Prostate gland (tissue), 2 donors: ENCODE results near the gene MGME1. TPM values are rescaled to one million over a fixed set of nuclear protein-coding genes. Genes with fewer than 3 reads are reported as not detected.

Experiments
- DNase-seq: peaks from one replicate; pipeline ENCODE4 v3.0.0-alpha.2; 2019; ENCODE audit warnings: low spot score
- H3K27ac ChIP-seq, 2 donors: fragments of 200-600 bp; sonication (generic); 2 replicates each; pipeline ENCODE4 v1.5.1; 2017 to 2019
- H3K27me3 ChIP-seq: fragments of 200-600 bp; sonication (generic); replicated peaks from 2 replicates; pipeline ENCODE4 v1.5.1; 2019; ENCODE audit not compliant: insufficient read depth
- H3K36me3 ChIP-seq, 2 donors: fragments of 200-600 bp; sonication (generic); 1 replicate in 1 of 2; 2 replicates in 1 of 2; pipeline versions ENCODE4 v1.5.1 to v1.8.1; 2017 to 2019
- H3K4me1 ChIP-seq: fragments of 200-600 bp; sonication (generic); replicated peaks from 2 replicates; pipeline ENCODE4 v1.5.1; 2019
- H3K4me3 ChIP-seq, 2 donors: fragments of 200-600 bp; sonication (generic); 2 replicates each; pipeline ENCODE4 v1.5.1; 2017 to 2019
- H3K9me3 ChIP-seq: fragments of 200-600 bp; sonication (generic); 2 replicates; pipeline ENCODE4 v1.5.1; 2017
- POLR2A ChIP-seq: fragments of 450-650 bp; IDR thresholded peaks from one replicate; pipeline ENCODE4 v1.6.1; 2016; ENCODE audit warnings: antibody characterized with exemption, mild to moderate bottlenecking
- POLR2AphosphoS5 ChIP-seq: sonication (generic); formaldehyde crosslinking; IDR thresholded peaks from one replicate; pipeline ENCODE4 v1.6.1; 2017; ENCODE audit warnings: antibody characterized with exemption
- WGBS: methylation state at CpG from one replicate; pipeline ENCODE4 v1.1.5; 2018; 5-methylcytosine and 5-hydroxymethylcytosine counted together
- intact Hi-C: fragments of 100-400 bp; cut with DNase I; formaldehyde crosslinking; loops from one replicate; pipeline ENCODE4 v1.14.2; 2022
- total RNA-seq, 2 donors: library from RNA; depleted of rRNA; stranded (reverse); fragments of >200 nt; gene quantifications; one replicate each; pipeline ENCODE4 v1.1.0, GENCODE V29; 2016
- TF ChIP-seq, protein P1 (sequence below), 4 experiments: fragments of 200-600 bp in 2 of 4; fragments of 450-650 bp in 2 of 4; sonication (generic) in 2 of 4; IDR thresholded peaks; 1 replicate in 3 of 4; 2 replicates in 1 of 4; pipeline ENCODE4 v1.5.1; 2016 to 2019; ENCODE audit warnings: antibody characterized with exemption in 4 of 4, mild to moderate bottlenecking in 2 of 4, moderate library complexity in 2 of 4

MGME1 gene
- total RNA-seq, 2 donors from 2014 or later, result 11.1 to 15.5 TPM

DNA sequence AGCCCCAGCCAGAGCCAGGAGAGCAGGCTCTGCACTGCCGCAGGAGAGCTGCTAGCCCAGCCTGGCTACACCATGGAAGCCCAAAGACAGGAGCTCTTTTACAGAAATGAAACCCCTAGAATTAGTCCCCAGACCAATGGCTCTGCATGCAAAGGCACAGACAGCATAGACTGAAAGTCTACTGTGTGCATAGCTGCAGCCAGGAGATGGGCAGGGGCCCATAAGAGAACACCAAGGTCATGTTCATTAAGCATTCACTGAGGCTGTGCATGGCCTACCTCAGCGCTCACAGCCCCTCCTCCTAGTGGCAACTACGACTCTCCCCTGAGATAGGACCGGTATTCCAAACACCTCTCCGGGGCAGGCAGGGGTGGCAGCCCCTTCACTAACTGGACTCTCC, 35.1 kb upstream of the MGME1 start:
- no peak overlapping the region for H3K4me3 ChIP-seq
- TF ChIP-seq, protein P1, sequence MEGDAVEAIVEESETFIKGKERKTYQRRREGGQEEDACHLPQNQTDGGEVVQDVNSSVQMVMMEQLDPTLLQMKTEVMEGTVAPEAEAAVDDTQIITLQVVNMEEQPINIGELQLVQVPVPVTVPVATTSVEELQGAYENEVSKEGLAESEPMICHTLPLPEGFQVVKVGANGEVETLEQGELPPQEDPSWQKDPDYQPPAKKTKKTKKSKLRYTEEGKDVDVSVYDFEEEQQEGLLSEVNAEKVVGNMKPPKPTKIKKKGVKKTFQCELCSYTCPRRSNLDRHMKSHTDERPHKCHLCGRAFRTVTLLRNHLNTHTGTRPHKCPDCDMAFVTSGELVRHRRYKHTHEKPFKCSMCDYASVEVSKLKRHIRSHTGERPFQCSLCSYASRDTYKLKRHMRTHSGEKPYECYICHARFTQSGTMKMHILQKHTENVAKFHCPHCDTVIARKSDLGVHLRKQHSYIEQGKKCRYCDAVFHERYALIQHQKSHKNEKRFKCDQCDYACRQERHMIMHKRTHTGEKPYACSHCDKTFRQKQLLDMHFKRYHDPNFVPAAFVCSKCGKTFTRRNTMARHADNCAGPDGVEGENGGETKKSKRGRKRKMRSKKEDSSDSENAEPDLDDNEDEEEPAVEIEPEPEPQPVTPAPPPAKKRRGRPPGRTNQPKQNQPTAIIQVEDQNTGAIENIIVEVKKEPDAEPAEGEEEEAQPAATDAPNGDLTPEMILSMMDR (IDR thresholded peaks at IDR 0.05), result no peak
- TF ChIP-seq POLR2AphosphoS5, result no peak
- TF ChIP-seq POLR2A, result no peak
- no peak overlapping the region for H3K27ac ChIP-seq
- no peaks in the 10 kb centered on the region for H3K36me3 ChIP-seq
- no peaks in the 10 kb centered on the region for H3K9me3 ChIP-seq
- no peak for DNase-seq
- no peaks in the 10 kb centered on the region for H3K27me3 ChIP-seq
- intact Hi-C loops, result no loop called here
- peaks cover 4% of the 10 kb centered on the region for H3K4me1 ChIP-seq
- WGBS, result 81% methylated on average over 5 of the region's 5 CpGs

DNA sequence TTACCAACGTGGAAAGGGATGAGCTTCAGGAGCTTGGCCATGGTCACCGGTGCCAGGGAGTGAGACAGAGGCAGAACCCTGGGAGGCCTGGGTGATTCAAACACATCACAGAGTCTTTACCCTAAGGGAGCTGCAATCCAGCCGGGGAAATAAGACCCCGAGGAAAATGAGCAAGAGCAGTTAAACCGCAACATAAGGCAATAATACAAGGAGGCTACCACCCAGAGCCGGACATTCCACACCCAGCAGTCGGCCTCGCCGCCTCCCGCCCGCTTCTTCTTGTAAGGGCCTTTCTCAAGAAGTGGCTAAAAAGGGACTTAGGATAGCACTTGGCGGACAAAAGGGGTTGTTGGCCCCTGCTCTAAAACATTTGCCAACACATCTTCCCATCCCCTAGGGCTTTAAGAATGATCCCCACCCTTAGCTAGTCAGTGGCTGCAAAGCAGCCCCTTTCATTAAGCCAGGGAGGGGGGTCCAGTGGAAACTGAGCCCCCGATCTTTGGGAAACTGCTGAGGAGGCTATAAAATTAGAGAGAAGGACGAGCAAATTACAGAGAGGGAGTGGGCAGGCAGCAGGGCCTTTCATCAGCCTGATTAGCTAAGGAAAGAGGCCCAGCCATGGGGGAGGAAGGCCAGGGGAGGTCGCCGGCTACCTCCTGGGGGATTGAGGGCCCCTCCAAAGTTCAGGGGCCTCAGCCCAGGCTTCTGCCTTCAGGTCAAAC, 34.5 kb upstream of the MGME1 start:
- Histone ChIP-seq H3K27me3 (no peaks in the 10 kb centered on the region), H3K9me3 (no peaks in the 10 kb centered on the region), H3K4me1 (no peaks in the 10 kb centered on the region), H3K27ac (no peak overlapping the region), H3K36me3 (no peaks in the 10 kb centered on the region), H3K4me3 (no peak overlapping the region)
- intact Hi-C loops, result no loop called here
- 85% methylated on average over 16 of the region's 16 CpGs for WGBS
- TF ChIP-seq, protein P1 (IDR thresholded peaks at IDR 0.05), result no peak
- no peak for TF ChIP-seq POLR2A
- TF ChIP-seq POLR2AphosphoS5, result no peak
- DNase-seq, result no peak

DNA sequence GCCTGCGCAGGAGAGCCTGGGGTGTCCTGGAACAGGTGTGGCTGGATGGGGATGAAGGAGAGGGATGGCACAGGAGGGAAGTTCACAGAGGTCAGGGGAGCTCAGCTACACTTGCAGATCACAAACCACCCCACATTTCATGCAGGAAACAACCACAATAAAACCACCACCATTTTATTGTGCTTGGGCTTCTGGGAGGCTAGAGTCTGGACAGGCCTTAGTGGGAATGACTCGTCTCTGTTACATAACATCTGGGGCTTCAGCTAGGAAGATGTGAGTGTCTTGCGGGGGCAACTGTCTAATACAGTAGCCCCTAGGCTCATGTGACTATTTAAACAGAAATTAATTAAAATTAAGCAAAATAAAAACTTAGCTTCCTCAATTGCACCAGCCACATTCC, 33.6 kb upstream of the MGME1 start:
- no peaks in the 10 kb centered on the region for H3K36me3 ChIP-seq
- TF ChIP-seq, protein P1 (IDR thresholded peaks at IDR 0.05), result no peak
- TF ChIP-seq POLR2A, result no peak
- TF ChIP-seq POLR2AphosphoS5, result no peak
- intact Hi-C loops, result loop anchor here (5.0 kb wide), 2 partner anchors 38 to 433 kb away; no protein-coding TSS in a partner anchor
- H3K27me3 ChIP-seq, result no peaks in the 10 kb centered on the region
- H3K4me1 ChIP-seq, result no peaks in the 10 kb centered on the region
- DNase-seq, result no peak
- H3K27ac ChIP-seq, result no peak overlapping the region
- H3K4me3 ChIP-seq, result no peak overlapping the region
- WGBS, result 81% methylated on average over 3 of the region's 3 CpGs
- H3K9me3 ChIP-seq, result no peaks in the 10 kb centered on the region

DNA sequence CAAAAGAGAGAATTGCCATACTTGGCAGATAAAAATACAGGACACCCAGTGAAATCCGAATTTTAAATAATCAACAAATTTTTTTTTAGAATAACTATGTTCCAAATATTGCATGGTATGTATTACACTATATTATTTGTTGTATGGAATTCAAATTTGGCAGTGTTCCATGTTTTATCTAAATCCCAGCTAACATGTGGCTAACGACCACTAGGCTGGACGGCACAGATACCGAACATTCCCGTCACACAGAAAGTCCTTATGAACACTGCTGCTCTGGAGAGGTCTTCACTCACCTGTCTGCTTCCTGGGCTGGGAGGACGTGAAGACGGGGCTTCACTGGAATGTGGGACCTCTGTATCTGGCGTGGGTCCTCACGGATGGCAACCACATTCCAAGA, 33.1 kb upstream of the MGME1 start:
- intact Hi-C loops, result loop anchor here (5.0 kb wide), 2 partner anchors 38 to 433 kb away; no protein-coding TSS in a partner anchor
- peak overlapping the region in 1 of 2 donors; percentile 9 for H3K27ac ChIP-seq

More for the DNA sequence above, 33.1 kb upstream of the MGME1 start:
- TF ChIP-seq POLR2AphosphoS5 (no peak), POLR2A (no peak)
- TF ChIP-seq, protein P1 (IDR thresholded peaks at IDR 0.05), result no peak
- 91% methylated on average over 9 of the region's 9 CpGs for WGBS
- H3K36me3 ChIP-seq, result no peaks in the 10 kb centered on the region
- no peaks in the 10 kb centered on the region for H3K27me3 ChIP-seq
- no peak for DNase-seq
- no peaks in the 10 kb centered on the region for H3K9me3 ChIP-seq
- no peaks in the 10 kb centered on the region for H3K4me1 ChIP-seq
- H3K4me3 ChIP-seq, result no peak overlapping the region
